Measurements from ENCODE around the gene SOBP.

Gene SOBP

GRCh38 chr6:107447663-107448216 is 42.2 kb upstream of the SOBP start:
- no peak for ATAC-seq
- TF ChIP-seq ZNF565 (CRISPR knock-in tag; conservative IDR thresholded peaks at IDR 0.05; ENCODE audit: low read depth), result no peak
- no peak for TF ChIP-seq CSDC2 (CRISPR knock-in tag; IDR thresholded peaks at IDR 0.05)
- no peak for TF ChIP-seq TSHZ2 (CRISPR knock-in tag; IDR thresholded peaks at IDR 0.05)
- TF ChIP-seq GLIS3 (CRISPR knock-in tag; IDR thresholded peaks at IDR 0.05), result no peak
- no peak for TF ChIP-seq TOX (CRISPR knock-in tag; IDR thresholded peaks at IDR 0.05; ENCODE audit: borderline replicate concordance)
- no peak for TF ChIP-seq ZNF8 (CRISPR knock-in tag; IDR thresholded peaks at IDR 0.05)
- no peak for TF ChIP-seq CSRNP3 (CRISPR knock-in tag; IDR thresholded peaks at IDR 0.05)
- no peak for TF ChIP-seq TCF4 (CRISPR knock-in tag; IDR thresholded peaks at IDR 0.05; ENCODE audit: borderline replicate concordance)
- TF ChIP-seq ZNF70 (CRISPR knock-in tag; IDR thresholded peaks at IDR 0.05), result no peak
- TF ChIP-seq ARNTL (CRISPR knock-in tag; IDR thresholded peaks at IDR 0.05; ENCODE audit: borderline replicate concordance, low read depth), result no peak
- no peak for TF ChIP-seq OSR1 (CRISPR knock-in tag; IDR thresholded peaks at IDR 0.05)
- no peak for TF ChIP-seq ZFP3 (CRISPR knock-in tag; IDR thresholded peaks at IDR 0.05)
- no peak for TF ChIP-seq ZC3H10 (CRISPR knock-in tag; IDR thresholded peaks at IDR 0.05)
- TF ChIP-seq SNAI2 (CRISPR knock-in tag; IDR thresholded peaks at IDR 0.05), result no peak
- TF ChIP-seq ESRRG (CRISPR knock-in tag; IDR thresholded peaks at IDR 0.05), result no peak
- no peak for TF ChIP-seq ZFP30 (CRISPR knock-in tag; IDR thresholded peaks at IDR 0.05)
- TF ChIP-seq CREB5 (CRISPR knock-in tag; IDR thresholded peaks at IDR 0.05; ENCODE audit: low read depth), result no peak
- no peak for TF ChIP-seq PPARA (CRISPR knock-in tag; IDR thresholded peaks at IDR 0.05; ENCODE audit: borderline replicate concordance)
- no peak for TF ChIP-seq ISL1 (CRISPR knock-in tag; IDR thresholded peaks at IDR 0.05)
- no peak for TF ChIP-seq BACH2 (CRISPR knock-in tag; IDR thresholded peaks at IDR 0.05; ENCODE audit: borderline replicate concordance)

GRCh38 chr6:107448776-107449175 is 41.1 kb upstream of the SOBP start:
- ATAC-seq, result no peak
- TF ChIP-seq ESRRG (CRISPR knock-in tag; IDR thresholded peaks at IDR 0.05), result no peak

GRCh38 chr6:107458672-107459282 is 31.1 kb upstream of the SOBP start:
- TF ChIP-seq ZFP30 (CRISPR knock-in tag; IDR thresholded peaks at IDR 0.05), result no peak
- no peak for TF ChIP-seq ZNF565 (CRISPR knock-in tag; conservative IDR thresholded peaks at IDR 0.05; ENCODE audit: low read depth)
- TF ChIP-seq SNAI2 (CRISPR knock-in tag; IDR thresholded peaks at IDR 0.05), result no peak
- TF ChIP-seq ESRRG (CRISPR knock-in tag; IDR thresholded peaks at IDR 0.05), result no peak
- no peak for TF ChIP-seq RARB (CRISPR knock-in tag; IDR thresholded peaks at IDR 0.05)
- TF ChIP-seq ZNF8 (CRISPR knock-in tag; IDR thresholded peaks at IDR 0.05), result no peak
- ATAC-seq, result peak; percentile 54

GRCh38 chr6:107459283-107460082 is 30.4 kb upstream of the SOBP start, which contains the start of gene PDSS2:
Gene PDSS2 (minus strand): TSS chr6:107459564. CDS start chr6:107459285, 279 bp downstream.
- ATAC-seq, result peak; percentile 98
- TF ChIP-seq TSHZ2 (CRISPR knock-in tag; IDR thresholded peaks at IDR 0.05), result peak; percentile 49; the same call in 1 of the 2 replicates
- no peak for TF ChIP-seq ZFP30 (CRISPR knock-in tag; IDR thresholded peaks at IDR 0.05)
- TF ChIP-seq CSDC2 (CRISPR knock-in tag; IDR thresholded peaks at IDR 0.05), result no peak
- no peak for TF ChIP-seq ZC3H10 (CRISPR knock-in tag; IDR thresholded peaks at IDR 0.05)
- no peak for TF ChIP-seq CREB5 (CRISPR knock-in tag; IDR thresholded peaks at IDR 0.05; ENCODE audit: low read depth)
- TF ChIP-seq ARNTL (CRISPR knock-in tag; IDR thresholded peaks at IDR 0.05; ENCODE audit: borderline replicate concordance, low read depth), result no peak
- no peak for TF ChIP-seq OSR1 (CRISPR knock-in tag; IDR thresholded peaks at IDR 0.05)
- TF ChIP-seq TOX (CRISPR knock-in tag; IDR thresholded peaks at IDR 0.05; ENCODE audit: borderline replicate concordance), result no peak
- TF ChIP-seq ZFP3 (CRISPR knock-in tag; IDR thresholded peaks at IDR 0.05), result 0 out of 2 replicates have a peak, but pooled peaks have one; percentile 38
- no peak for TF ChIP-seq ZNF70 (CRISPR knock-in tag; IDR thresholded peaks at IDR 0.05)
- TF ChIP-seq ISL1 (CRISPR knock-in tag; IDR thresholded peaks at IDR 0.05), result no peak
- TF ChIP-seq POU6F1 (CRISPR knock-in tag; IDR thresholded peaks at IDR 0.05; ENCODE audit: borderline replicate concordance, low read depth), result no peak
- no peak for TF ChIP-seq GLIS3 (CRISPR knock-in tag; IDR thresholded peaks at IDR 0.05)

All from SK-N-SH treated with all-trans-retinoic acid at 6 μM for 48 hours (cell line).